CD14-positive monocyte (primary cell): ENCODE measurements around the gene HSPA12A. TPM values are rescaled to one million over a fixed set of nuclear protein-coding genes. Genes with fewer than 3 reads are reported as not detected.

Experiments
- DNase-seq, 3 donors: peaks; one replicate each; pipeline ENCODE4 v3.0.0-alpha.2; 2011 to 2022
- H2AFZ ChIP-seq: 2 replicates; pipeline ENCODE4 v1.6.0; 2012; ENCODE audit warnings: mild to moderate bottlenecking, low read depth, low read length, inconsistent platforms; ENCODE audit not compliant: insufficient read depth, poor library complexity, severe bottlenecking
- H3K27ac ChIP-seq, 2 donors: 1 replicate in 1 of 2; 2 replicates in 1 of 2; pipeline ENCODE4 v1.5.1; 2012 to 2013; ENCODE audit warnings: low read length in 2 of 2, control low read depth in 1 of 2, inconsistent platforms in 1 of 2, low read depth in 1 of 2, mild to moderate bottlenecking in 1 of 2
- H3K27me3 ChIP-seq, 2 donors: one replicate each; pipeline versions ENCODE4 v1.6.0 to v1.6.1; 2011 to 2013; ENCODE audit warnings: low read length in 2 of 2; ENCODE audit not compliant: control insufficient read depth in 2 of 2, insufficient read depth in 2 of 2
- H3K36me3 ChIP-seq, 2 donors: replicated peaks in 1 of 2; 1 replicate in 1 of 2; 2 replicates in 1 of 2; pipeline versions ENCODE4 v1.5.1 to v1.6.1; 2012 to 2013; ENCODE audit warnings: low read length in 2 of 2, control low read depth in 1 of 2, inconsistent platforms in 1 of 2, mild to moderate bottlenecking in 1 of 2; ENCODE audit not compliant: insufficient read depth in 2 of 2, control insufficient read depth in 1 of 2
- H3K4me1 ChIP-seq, 2 donors: 1 replicate in 1 of 2; 2 replicates in 1 of 2; pipeline versions ENCODE4 v1.5.1 to v1.6.1; 2012 to 2013; ENCODE audit warnings: low read length in 2 of 2, control low read depth in 1 of 2, inconsistent platforms in 1 of 2, mild to moderate bottlenecking in 1 of 2, moderate library complexity in 1 of 2; ENCODE audit not compliant: insufficient read depth in 2 of 2, control insufficient read depth in 1 of 2
- H3K4me2 ChIP-seq: replicated peaks from 2 replicates; pipeline ENCODE3; 2012; ENCODE audit warnings: low read length, moderate library complexity, mild to moderate bottlenecking; ENCODE audit not compliant: poor library complexity, severe bottlenecking; ENCODE audit errors: extremely low read depth
- H3K4me3 ChIP-seq, 3 experiments: fragments of 200-600 bp in 1 of 3; sonication (generic) in 1 of 3; replicated peaks in 1 of 3; 1 replicate in 2 of 3; 2 replicates in 1 of 3; pipeline ENCODE4 v1.5.1; 2011 to 2013; ENCODE audit warnings: low read length in 3 of 3, mild to moderate bottlenecking in 3 of 3, control low read depth in 2 of 3, low read depth in 2 of 3, inconsistent platforms in 1 of 3, moderate library complexity in 1 of 3
- H3K79me2 ChIP-seq: 2 replicates; pipeline ENCODE4 v1.6.0; 2012; ENCODE audit warnings: mild to moderate bottlenecking, control low read depth, inconsistent platforms, low read length, moderate library complexity; ENCODE audit not compliant: insufficient read depth
- H3K9ac ChIP-seq: 2 replicates; pipeline ENCODE4 v1.6.0; 2017; ENCODE audit warnings: low read length, mild to moderate bottlenecking; ENCODE audit not compliant: insufficient read depth, poor library complexity, severe bottlenecking
- H3K9me3 ChIP-seq, 2 donors: replicated peaks in 1 of 2; 1 replicate in 1 of 2; 2 replicates in 1 of 2; pipeline versions ENCODE4 v1.5.1 to v1.6.1; 2012 to 2013; ENCODE audit warnings: low read length in 2 of 2, control low read depth in 1 of 2; ENCODE audit not compliant: control insufficient read depth in 1 of 2, insufficient read depth in 1 of 2
- H4K20me1 ChIP-seq: 2 replicates; pipeline ENCODE4 v1.6.0; 2012; ENCODE audit warnings: mild to moderate bottlenecking, low read length, control low read depth, moderate library complexity; ENCODE audit not compliant: insufficient read depth
- H3K27ac Mint-ChIP-seq, 7 donors: one replicate each; pipeline ENCODE4 v1.8.0; 2020; ENCODE audit warnings: mild to moderate bottlenecking in 7 of 7, mixed read lengths in 7 of 7, moderate library complexity in 6 of 7, inconsistent platforms in 2 of 7
- H3K27me3 Mint-ChIP-seq, 3 donors: one replicate each; pipeline ENCODE4 v1.8.0; 2021 to 2022; ENCODE audit warnings: low read depth in 3 of 3, mild to moderate bottlenecking in 3 of 3, mixed read lengths in 3 of 3, moderate library complexity in 3 of 3, inconsistent platforms in 1 of 3
- H3K36me3 Mint-ChIP-seq, 2 donors: one replicate each; pipeline ENCODE4 v1.8.0; 2020; ENCODE audit warnings: mixed read lengths in 2 of 2, inconsistent platforms in 1 of 2, mild to moderate bottlenecking in 1 of 2
- H3K4me1 Mint-ChIP-seq: one replicate; pipeline ENCODE4 v1.8.0; 2020; ENCODE audit warnings: mild to moderate bottlenecking, mixed read lengths
- H3K4me3 Mint-ChIP-seq, 2 donors: one replicate each; pipeline ENCODE4 v1.8.0; 2020; ENCODE audit warnings: mild to moderate bottlenecking in 2 of 2, mixed read lengths in 2 of 2, moderate library complexity in 1 of 2
- H3K9me3 Mint-ChIP-seq, 7 donors: one replicate each; pipeline ENCODE4 v1.8.0; 2020 to 2022; ENCODE audit warnings: mixed read lengths in 7 of 7, mild to moderate bottlenecking in 6 of 7, moderate library complexity in 6 of 7, inconsistent platforms in 2 of 7
- CTCF ChIP-seq: fragments of 200-600 bp; IDR thresholded peaks from one replicate; pipeline ENCODE4 v1.8.0; 2022; ENCODE audit warnings: antibody characterized with exemption, mild to moderate bottlenecking
- WGBS: methylation state at CpG from one replicate; pipeline ENCODE4 v1.1.5; 2013; ENCODE audit warnings: missing lambda C conversion rate; ENCODE audit not compliant: insufficient coverage; 5-methylcytosine and 5-hydroxymethylcytosine counted together
- intact Hi-C, 2 donors: fragments of 100-400 bp; cut with micrococcal nuclease; formaldehyde crosslinking; loops; one replicate each; pipeline versions ENCODE4 v1.15.0 to v1.15.1; 2023
- polyA plus RNA-seq, 3 donors: library from polyadenylated mRNA; depleted of rRNA in 1 of 3; unstranded in 2 of 3; stranded (reverse) in 1 of 3; fragments of 300-500 nt in 2 of 3; fragments of >200 nt in 1 of 3; fragmentation: Illumina TruSeq in 2 of 3; gene quantifications; 1 replicate in 2 of 3; 2 replicates in 1 of 3; pipeline ENCODE4 v1.2.3, GENCODE V29; 2012 to 2021

The HSPA12A gene
- polyA plus RNA-seq, 3 donors, result 0.01 TPM; not detected in 2

DNA sequence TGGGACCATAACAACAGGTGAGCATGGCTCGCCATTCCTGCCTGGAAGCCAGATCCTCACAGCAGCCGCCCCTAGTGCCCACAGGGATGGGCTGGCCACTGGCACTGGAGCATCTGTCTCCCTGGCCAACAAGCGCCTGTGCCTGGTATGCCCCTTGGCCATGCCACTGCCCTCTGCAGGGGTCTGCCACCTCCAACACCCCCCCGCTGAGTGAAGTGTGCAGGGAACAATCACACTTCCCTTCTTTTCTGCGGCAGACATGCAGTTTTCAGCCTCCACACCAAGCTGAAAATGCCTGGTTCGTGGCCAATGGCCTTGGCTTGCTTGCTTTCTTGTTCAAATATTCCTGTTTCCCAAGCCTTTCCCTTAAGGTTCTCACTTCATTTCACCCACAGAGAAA, 50.7 kb downstream of the HSPA12A start:
- peaks cover 1% of the 10 kb centered on the region for H3K4me1 Mint-ChIP-seq
- H3K9ac ChIP-seq, result no peak overlapping the region
- no peak overlapping the region for H3K4me2 ChIP-seq
- no peak for DNase-seq
- H3K36me3 Mint-ChIP-seq, result no peaks in the 10 kb centered on the region
- 86% methylated on average over 5 of the region's 6 CpGs for WGBS
- H3K27ac ChIP-seq, result no peak overlapping the region
- H3K27me3 Mint-ChIP-seq, result peaks cover 9 to 18% (median 13%) of the 10 kb centered on the region in 3 donors
- H4K20me1 ChIP-seq, result no peaks in the 10 kb centered on the region
- H3K4me1 ChIP-seq, result no peaks in the 10 kb centered on the region
- H3K9me3 ChIP-seq, result no peaks in the 10 kb centered on the region
- intact Hi-C loops, result no loop called here
- H2AFZ ChIP-seq, result no peak overlapping the region
- no peaks in the 10 kb centered on the region for H3K27me3 ChIP-seq
- H3K4me3 Mint-ChIP-seq, result no peak overlapping the region
- no peak for TF ChIP-seq CTCF
- H3K27ac Mint-ChIP-seq, result no peak overlapping the region
- peaks cover 0 to 8% (median 0%) of the 10 kb centered on the region in 7 donors for H3K9me3 Mint-ChIP-seq
- no peaks in the 10 kb centered on the region for H3K79me2 ChIP-seq
- no peaks in the 10 kb centered on the region for H3K36me3 ChIP-seq
- no peak overlapping the region for H3K4me3 ChIP-seq

GRCh38 chr10:116690356-116691322, 51.7 kb downstream of the HSPA12A start:
- Histone ChIP-seq H3K27ac (no peak overlapping the region), H4K20me1 (no peaks in the 10 kb centered on the region), H3K4me3 (no peak overlapping the region), H3K36me3 (no peaks in the 10 kb centered on the region), H2AFZ (no peak overlapping the region), H3K79me2 (no peaks in the 10 kb centered on the region), H3K9me3 (no peaks in the 10 kb centered on the region), H3K27me3 (no peaks in the 10 kb centered on the region), H3K4me2 (no peak overlapping the region), H3K4me1 (no peaks in the 10 kb centered on the region), H3K9ac (no peak overlapping the region)
- DNase-seq, result no peak
- Mint-ChIP-seq H3K27ac (no peak overlapping the region), H3K36me3 (no peaks in the 10 kb centered on the region), H3K27me3 (peaks cover 7 to 19% (median 13%) of the 10 kb centered on the region in 3 donors), H3K9me3 (peaks cover 0 to under 1% (median 0%) of the 10 kb centered on the region in 7 donors), H3K4me3 (no peak overlapping the region), H3K4me1 (peaks cover 1% of the 10 kb centered on the region)
- intact Hi-C loops, result no loop called here
- WGBS, result 92% methylated on average over 14 of the region's 17 CpGs
- TF ChIP-seq CTCF, result no peak
